GM12878 (cell line): Measurements from ENCODE around the gene MRPL39. TPM values are rescaled to one million over a fixed set of nuclear protein-coding genes. Genes with fewer than 3 reads are reported as not detected.

Experiments used
- ATAC-seq: fragments of 200-7000 bp; cut with Tn5 transposase; 3 replicates; pipeline ENCODE4 v1.9.1; 2020; ENCODE audit warnings: mild to moderate bottlenecking, moderate library complexity
- BruUV-seq: library from RNA; stranded (reverse); fragments of 400-500 nt; replicated peaks from 2 replicates; lab custom pipeline; 2021; lab: Mats Ljungman, UMichigan
- CTCF ChIA-PET: fragments of 300-600 bp; sonication (Branson Sonifier 250); formaldehyde crosslinking; extraction: SDS; loops from one replicate; lab custom pipeline; 2021; ENCODE audit warnings: inconsistent platforms; lab: Yijun Ruan, JAX
- POLR2A ChIA-PET: fragments of 350-600 bp; formaldehyde crosslinking; extraction: SDS; loops from one replicate; lab custom pipeline; 2021; ENCODE audit warnings: inconsistent platforms; lab: Charles Lee
- RAD21 ChIA-PET: fragments of 300-600 bp; sonication (Branson Sonifier 250); formaldehyde crosslinking; loops from one replicate; lab custom pipeline; 2023; ENCODE audit warnings: antibody characterized with exemption; ENCODE audit not compliant: unreplicated experiment; lab: Charles Lee
- SMC1A ChIA-PET: fragments of 300-600 bp; sonication (Branson Sonifier 250); formaldehyde crosslinking; loops from one replicate; lab custom pipeline; 2023; ENCODE audit not compliant: unreplicated experiment, uncharacterized antibody; lab: Charles Lee
- DNase-seq: peaks from one replicate; pipeline ENCODE4 v3.0.0-alpha.2; 2011; ENCODE audit warnings: low read depth, low spot score
- FAIRE-seq: peaks from 3 replicates; lab custom pipeline; 2011; peaks lifted over from hg19 to GRCh38; lab: Jason Lieb, UNC
- H2AFZ ChIP-seq: 2 replicates; pipeline ENCODE4 v1.6.0; 2011; ENCODE audit warnings: low read depth, low read length, control low read depth; ENCODE audit not compliant: control insufficient read depth
- H3K27ac ChIP-seq: 2 replicates; pipeline ENCODE4 v1.5.1; 2011; ENCODE audit warnings: control low read depth; ENCODE audit not compliant: control insufficient read depth, insufficient read depth
- H3K27me3 ChIP-seq, 2 experiments: replicated peaks in 1 of 2; 2 replicates each; pipeline versions ENCODE4 v1.6.0 to v1.6.1; 2011; ENCODE audit warnings: low read length in 1 of 2; ENCODE audit not compliant: control insufficient read depth in 2 of 2, insufficient read depth in 2 of 2
- H3K36me3 ChIP-seq, 2 experiments: 2 replicates each; pipeline ENCODE4 v1.5.1; 2011; ENCODE audit warnings: low read length in 1 of 2; ENCODE audit not compliant: control insufficient read depth in 2 of 2, insufficient read depth in 2 of 2
- H3K4me1 ChIP-seq: 2 replicates; pipeline ENCODE4 v1.6.1; 2011; ENCODE audit warnings: mild to moderate bottlenecking, low read length, moderate library complexity, mixed read lengths; ENCODE audit not compliant: control insufficient read depth, insufficient read depth
- H3K4me2 ChIP-seq: 2 replicates; pipeline ENCODE4 v1.6.0; 2011; ENCODE audit warnings: control low read depth; ENCODE audit not compliant: control insufficient read depth, insufficient read depth
- H3K4me3 ChIP-seq: fragments of 200-600 bp; sonication (generic); 2 replicates; pipeline ENCODE4 v1.5.1; 2016
- H3K79me2 ChIP-seq: 2 replicates; pipeline ENCODE4 v1.6.0; 2011; ENCODE audit warnings: low read length; ENCODE audit not compliant: control insufficient read depth, insufficient read depth
- H3K9ac ChIP-seq: 2 replicates; pipeline ENCODE4 v1.8.0; 2011; ENCODE audit warnings: low read length, control low read depth, mixed read lengths; ENCODE audit not compliant: control insufficient read depth, insufficient read depth
- H3K9me3 ChIP-seq: replicated peaks from 3 replicates; pipeline ENCODE4 v1.5.1; 2011; ENCODE audit warnings: mild to moderate bottlenecking, low read length; ENCODE audit not compliant: control insufficient read depth, insufficient read depth
- H4K20me1 ChIP-seq: 2 replicates; pipeline ENCODE4 v1.6.0; 2011; ENCODE audit not compliant: control insufficient read depth, insufficient read depth
- BCL3 ChIP-seq: IDR thresholded peaks from 2 replicates; pipeline ENCODE4 v1.6.1; 2011; ENCODE audit warnings: borderline replicate concordance, low read depth, mild to moderate bottlenecking, moderate library complexity, low read length; ENCODE audit not compliant: insufficient read depth, poor library complexity, severe bottlenecking
- CBFB ChIP-seq: IDR thresholded peaks from 2 replicates; pipeline ENCODE4 v1.6.1; 2016; ENCODE audit warnings: antibody characterized with exemption, low read depth
- CHD2 ChIP-seq: IDR thresholded peaks from 2 replicates; pipeline ENCODE4 v1.6.1; 2011; ENCODE audit warnings: low read depth, low read length, improper control_type of control experiment, borderline replicate concordance
- EZH2 ChIP-seq: IDR thresholded peaks from 2 replicates; pipeline ENCODE4 v1.6.1; 2012; ENCODE audit warnings: low read depth, mild to moderate bottlenecking, control low read depth, inconsistent platforms, low read length, borderline replicate concordance; ENCODE audit not compliant: control insufficient read depth
- FOS ChIP-seq: IDR thresholded peaks from 3 replicates; pipeline ENCODE4 v1.6.1; 2011; ENCODE audit warnings: borderline replicate concordance; ENCODE audit not compliant: insufficient read length; ENCODE audit errors: extremely low read depth
- MTA3 ChIP-seq: IDR thresholded peaks from 2 replicates; pipeline ENCODE4 v1.6.1; 2012; ENCODE audit warnings: low read length, inconsistent platforms, borderline replicate concordance
- NBN ChIP-seq: fragments of 450-650 bp; IDR thresholded peaks from 2 replicates; pipeline ENCODE4 v1.6.1; 2016
- POLR2A ChIP-seq: IDR thresholded peaks from 2 replicates; pipeline ENCODE4 v1.6.1; 2011; ENCODE audit warnings: low read depth, mild to moderate bottlenecking, low read length
- POLR2AphosphoS2 ChIP-seq: IDR thresholded peaks from 2 replicates; pipeline ENCODE4 v1.6.1; 2011; ENCODE audit warnings: low read depth, mild to moderate bottlenecking, low read length, improper control_type of control experiment, moderate library complexity
- POLR2AphosphoS5 ChIP-seq: IDR thresholded peaks from 2 replicates; pipeline ENCODE4 v1.6.1; 2011; ENCODE audit warnings: mild to moderate bottlenecking, low read length, inconsistent platforms
- RUNX3 ChIP-seq: IDR thresholded peaks from 2 replicates; pipeline ENCODE4 v1.6.1; 2012; ENCODE audit warnings: low read length, inconsistent platforms
- ZBTB33 ChIP-seq: fragments of 450-650 bp; IDR thresholded peaks from 2 replicates; pipeline ENCODE4 v1.6.1; 2017; ENCODE audit warnings: mild to moderate bottlenecking
- WGBS: methylation state at CpG from one replicate; pipeline ENCODE4 v1.1.6; 2016; ENCODE audit warnings: low lambda C conversion rate; ENCODE audit not compliant: insufficient replicate concordance, insufficient coverage; ENCODE audit errors: missing lambda C conversion rate; 5-methylcytosine and 5-hydroxymethylcytosine counted together
- in situ Hi-C: fragments of 300-500 bp; cut with MboI; formaldehyde crosslinking; loops from 9 replicates; pipeline ENCODE4 v1.14.3; 2018; ENCODE audit warnings: mixed read lengths
- intact Hi-C: fragments of 100-400 bp; cut with micrococcal nuclease; formaldehyde crosslinking; loops from one replicate; pipeline ENCODE4 v1.14.2; 2022; ENCODE audit not compliant: unreplicated experiment
- polyA plus RNA-seq, 11 experiments: library from polyadenylated mRNA; depleted of rRNA in 4 of 11; unstranded in 6 of 11; stranded (reverse) in 5 of 11; fragments of >200 nt; fragmentation: Nextera tagmentation in 4 of 11; fragmentation: Illumina TruSeq in 1 of 11; extraction: Ambion mirVana in 4 of 11; extraction: Trizol in 1 of 11; gene quantifications; 1 replicate in 1 of 11; 2 replicates in 10 of 11; pipeline versions ENCODE4 v1.2.1 to v1.2.3, GENCODE V29; 2011 to 2016; ENCODE audit warnings: inconsistent platforms in 2 of 11, missing spikeins in 2 of 11, low read depth in 1 of 11
- total RNA-seq, 4 experiments: library from RNA; depleted of rRNA in 3 of 4; stranded (reverse); fragments of >200 nt in 3 of 4; fragmentation: Illumina TruSeq in 1 of 4; extraction: Trizol in 1 of 4; gene quantifications; 2 replicates each; pipeline versions ENCODE4 v1.2.1 to v1.2.3, GENCODE V29; 2013 to 2021
- TF ChIP-seq, protein P1 (sequence below): IDR thresholded peaks from 2 replicates; pipeline ENCODE4 v1.6.1; 2011; ENCODE audit warnings: borderline replicate concordance, low read depth, mild to moderate bottlenecking, moderate library complexity, mixed read lengths, low read length; ENCODE audit not compliant: insufficient read depth; ENCODE audit errors: extremely low read length

MRPL39 gene
- total and polyA plus RNA-seq, 10 of the 15 experiments (the other 5 are each of a cell fraction or from before 2014, with no cell fraction given): 68.8 to 292 (median 120) TPM

DNA sequence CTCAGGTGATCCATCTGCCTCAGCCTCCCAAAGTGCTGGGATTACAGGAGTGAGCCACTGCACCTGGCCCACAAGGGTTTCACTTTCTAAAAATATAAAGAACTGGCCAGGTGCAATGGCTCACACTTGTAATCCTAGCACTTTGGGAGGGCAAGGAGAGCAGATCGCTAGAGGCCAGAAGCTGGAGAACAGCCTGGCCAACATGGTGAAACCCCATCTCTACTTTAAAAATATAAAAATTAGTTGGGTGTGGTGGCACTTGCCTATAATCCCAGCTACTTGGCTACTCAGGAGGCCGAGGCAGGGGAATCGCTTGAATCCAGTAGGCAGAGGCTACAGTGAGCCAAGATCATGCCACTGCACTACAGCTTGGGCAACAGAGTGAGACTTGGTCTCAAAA lies 25.7 kb downstream of the MRPL39 start:
- TF ChIP-seq FOS: no peak
- 0 out of 2 replicates have a peak, but pooled peaks have one; percentile 1 for TF ChIP-seq POLR2AphosphoS5
- FAIRE-seq (no peak), ATAC-seq (no peak), DNase-seq (no peak)
- H3K36me3 ChIP-seq: peaks cover 0 to 12% of the 10 kb centered on the region in 2 experiments; a peak in 3 of 4 replicates
- ChIA-PET RAD21 (no interaction called here), POLR2A (no interaction called here), SMC1A (interaction anchor here (1.1 kb wide), 1 partner anchor 9 kb away, joined by 4 read pairs; no protein-coding TSS in a partner anchor), CTCF (no interaction called here)
- H3K9me3 ChIP-seq: no peaks in the 10 kb centered on the region
- no peak overlapping the region for H2AFZ ChIP-seq
- no peaks in the 10 kb centered on the region; the same call in 1 of the 2 replicates for H3K79me2 ChIP-seq
- 85% methylated on average over 3 of the region's 3 CpGs for WGBS
- in situ Hi-C loops (no loop called here), intact Hi-C loops (no loop called here)
- no peaks in the 10 kb centered on the region for H4K20me1 ChIP-seq
- H3K27ac ChIP-seq: no peak overlapping the region
- H3K4me1 ChIP-seq: no peaks in the 10 kb centered on the region; the same call in 1 of the 2 replicates
- H3K9ac ChIP-seq: no peak overlapping the region
- BruUV-seq: no TSS peak
- H3K4me2 ChIP-seq: no peak overlapping the region
- H3K27me3 ChIP-seq: no peaks in the 10 kb centered on the region
- no peak overlapping the region for H3K4me3 ChIP-seq

DNA sequence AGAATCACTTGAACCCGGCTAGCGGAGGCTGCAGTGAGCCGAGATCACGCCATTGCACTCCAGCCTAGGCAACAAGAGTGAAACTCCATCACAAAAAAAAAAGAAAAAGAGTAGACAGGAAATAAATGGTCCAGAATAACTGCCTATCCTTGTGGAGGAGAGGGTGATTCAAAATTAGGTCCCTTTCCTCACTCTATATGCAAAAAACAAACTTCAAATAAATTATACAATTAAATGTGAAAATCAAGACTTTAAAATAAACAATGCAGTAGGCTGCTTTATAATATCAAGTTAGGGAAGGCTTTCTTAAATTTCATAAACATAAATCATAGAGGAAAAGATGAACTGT lies 26.4 kb downstream of the MRPL39 start:
- in situ Hi-C loops: no loop called here
- Histone ChIP-seq H3K9me3 (no peaks in the 10 kb centered on the region), H3K9ac (no peak overlapping the region), H3K27ac (no peak overlapping the region), H4K20me1 (no peaks in the 10 kb centered on the region), H3K4me1 (peaks cover 2% of the 10 kb centered on the region), H3K4me2 (no peak overlapping the region), H3K79me2 (no peaks in the 10 kb centered on the region; the same call in 1 of the 2 replicates), H3K4me3 (no peak overlapping the region), H3K27me3 (no peaks in the 10 kb centered on the region), H2AFZ (no peak overlapping the region), H3K36me3 (peaks cover 0 to 8% of the 10 kb centered on the region in 2 experiments; a peak in 3 of 4 replicates)
- POLR2A ChIA-PET: no interaction called here
- 98% methylated on average over 4 of the region's 4 CpGs for WGBS
- intact Hi-C loops: no loop called here
- RAD21 ChIA-PET: interaction anchor here (0.9 kb wide), 1 partner anchor 24 kb away, joined by 3 read pairs; no protein-coding TSS in a partner anchor
- no TSS peak for BruUV-seq
- ATAC-seq (no peak), FAIRE-seq (no peak), DNase-seq (no peak)
- CTCF ChIA-PET: no interaction called here
- SMC1A ChIA-PET: no interaction called here
- TF ChIP-seq, protein P1, sequence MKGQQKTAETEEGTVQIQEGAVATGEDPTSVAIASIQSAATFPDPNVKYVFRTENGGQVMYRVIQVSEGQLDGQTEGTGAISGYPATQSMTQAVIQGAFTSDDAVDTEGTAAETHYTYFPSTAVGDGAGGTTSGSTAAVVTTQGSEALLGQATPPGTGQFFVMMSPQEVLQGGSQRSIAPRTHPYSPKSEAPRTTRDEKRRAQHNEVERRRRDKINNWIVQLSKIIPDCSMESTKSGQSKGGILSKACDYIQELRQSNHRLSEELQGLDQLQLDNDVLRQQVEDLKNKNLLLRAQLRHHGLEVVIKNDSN: no peak
- TF ChIP-seq NBN (no peak), BCL3 (peak; percentile 87), POLR2AphosphoS2 (peak; percentile 19; the same call in 1 of the 2 replicates), CBFB (peak; percentile 18; the same call in 1 of the 2 replicates), MTA3 (peak; percentile 91), EZH2 (no peak), POLR2AphosphoS5 (peak; percentile 71; the same call in 1 of the 2 replicates), POLR2A (0 out of 2 replicates have a peak, but pooled peaks have one; percentile 5), RUNX3 (0 out of 2 replicates have a peak, but pooled peaks have one; percentile 29), ZBTB33 (0 out of 2 replicates have a peak, but pooled peaks have one; percentile 4), CHD2 (no peak)
